ENCODE results near the gene JUNB. TPM values are rescaled to one million over a fixed set of nuclear protein-coding genes. Genes with fewer than 3 reads are reported as not detected.

The JUNB gene
- total RNA-seq, 3 donors from 2014 or later (not counting 1 experiment from before 2014, with no cell fraction given): 781 to 903 (median 859) TPM

DNA sequence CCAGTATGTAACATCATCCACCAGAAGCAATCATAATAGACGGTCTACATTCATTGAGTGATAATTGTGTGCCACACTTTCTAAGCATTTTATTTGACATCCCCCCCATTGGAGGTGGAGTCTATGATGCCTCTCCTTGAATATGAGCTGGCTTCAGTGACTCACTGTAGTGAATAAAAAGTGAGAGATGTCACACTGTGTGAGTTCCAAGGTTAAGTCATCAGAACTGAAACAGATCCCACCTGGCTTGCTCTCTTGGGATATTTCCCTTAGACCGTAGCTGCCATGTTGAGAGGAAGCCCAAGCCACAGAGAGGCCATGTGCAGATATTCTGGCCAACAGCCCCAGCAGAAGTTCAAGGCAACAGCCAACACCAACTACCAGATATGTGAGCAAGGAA is 30.5 kb downstream of the JUNB start:
- no peaks in the 10 kb centered on the region for H3K36me3 ChIP-seq (ENCODE audit: control insufficient read depth, insufficient read depth, low read length)

DNA sequence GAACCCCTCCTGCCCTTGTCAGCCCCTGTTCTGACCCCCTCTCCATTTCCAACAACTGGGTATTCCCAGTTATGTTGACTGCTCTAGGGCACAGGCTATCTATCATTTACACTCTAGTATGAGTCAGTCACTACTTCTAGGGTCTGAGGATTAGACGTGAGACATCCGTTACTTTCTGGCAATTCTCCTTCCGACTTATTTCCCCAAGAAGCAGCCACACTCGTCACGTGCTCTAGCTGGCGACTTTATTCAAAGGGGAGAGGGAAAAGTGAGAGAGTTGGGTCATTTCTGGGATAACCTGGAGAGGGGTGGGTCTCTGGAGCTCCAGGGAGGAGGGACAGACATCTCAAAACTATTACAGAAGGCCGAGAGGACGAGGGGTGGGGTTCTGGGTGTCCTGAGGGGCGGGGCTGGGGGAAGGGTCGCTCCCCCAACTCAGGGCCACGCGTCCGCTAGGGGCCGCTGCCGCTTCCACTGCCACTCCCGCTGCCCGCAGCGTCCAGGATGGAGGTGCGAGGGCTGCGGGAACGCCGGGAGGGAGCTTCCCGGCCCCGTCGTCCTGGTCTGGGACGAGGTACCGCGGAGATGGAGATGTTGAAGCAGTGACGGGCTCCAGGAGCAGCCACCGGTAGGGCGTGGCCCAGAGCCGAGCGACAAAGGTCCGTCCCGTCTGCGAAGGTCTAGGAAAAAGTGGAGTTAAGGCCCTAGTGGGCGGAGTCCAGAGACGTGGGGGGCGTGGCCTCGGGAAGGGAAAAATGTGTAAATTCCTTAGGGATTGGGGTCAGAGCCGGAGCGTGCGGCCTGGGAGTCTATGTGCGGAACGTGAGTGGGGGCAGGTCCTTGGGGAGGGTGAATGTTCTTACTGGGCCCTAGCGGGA is 34.2 kb downstream of the JUNB start:
- DNase-seq: peak in 1 of 2 donors; percentile 41
- peak in 1 of 3 donors; percentile 54 for ATAC-seq
- H3K27me3 ChIP-seq (ENCODE audit: control insufficient read depth, insufficient read depth, low read length): peaks cover 36% of the 10 kb centered on the region
- intact Hi-C loops (cut with micrococcal nuclease): no loop called here
- no peaks in the 10 kb centered on the region for H3K36me3 Mint-ChIP-seq
- H3K4me1 ChIP-seq (ENCODE audit: control insufficient read depth, insufficient read depth, low read length): peaks cover 10% of the 10 kb centered on the region
- H3K4me1 Mint-ChIP-seq: peaks cover 10% of the 10 kb centered on the region in 2 donors
- no peaks in the 10 kb centered on the region for H3K36me3 ChIP-seq (ENCODE audit: control insufficient read depth, insufficient read depth, low read length)
- no peaks in the 10 kb centered on the region for H3K9me3 Mint-ChIP-seq
- no peak overlapping the region for H3K27ac ChIP-seq (ENCODE audit: low read length)
- TF ChIP-seq, protein P1, sequence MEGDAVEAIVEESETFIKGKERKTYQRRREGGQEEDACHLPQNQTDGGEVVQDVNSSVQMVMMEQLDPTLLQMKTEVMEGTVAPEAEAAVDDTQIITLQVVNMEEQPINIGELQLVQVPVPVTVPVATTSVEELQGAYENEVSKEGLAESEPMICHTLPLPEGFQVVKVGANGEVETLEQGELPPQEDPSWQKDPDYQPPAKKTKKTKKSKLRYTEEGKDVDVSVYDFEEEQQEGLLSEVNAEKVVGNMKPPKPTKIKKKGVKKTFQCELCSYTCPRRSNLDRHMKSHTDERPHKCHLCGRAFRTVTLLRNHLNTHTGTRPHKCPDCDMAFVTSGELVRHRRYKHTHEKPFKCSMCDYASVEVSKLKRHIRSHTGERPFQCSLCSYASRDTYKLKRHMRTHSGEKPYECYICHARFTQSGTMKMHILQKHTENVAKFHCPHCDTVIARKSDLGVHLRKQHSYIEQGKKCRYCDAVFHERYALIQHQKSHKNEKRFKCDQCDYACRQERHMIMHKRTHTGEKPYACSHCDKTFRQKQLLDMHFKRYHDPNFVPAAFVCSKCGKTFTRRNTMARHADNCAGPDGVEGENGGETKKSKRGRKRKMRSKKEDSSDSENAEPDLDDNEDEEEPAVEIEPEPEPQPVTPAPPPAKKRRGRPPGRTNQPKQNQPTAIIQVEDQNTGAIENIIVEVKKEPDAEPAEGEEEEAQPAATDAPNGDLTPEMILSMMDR (IDR thresholded peaks at IDR 0.05): peak; percentile 32
- no peak overlapping the region for H3K4me3 ChIP-seq (ENCODE audit: low read length)
- H3K4me3 Mint-ChIP-seq: no peak overlapping the region
- H3K27ac Mint-ChIP-seq: no peak overlapping the region
- no peaks in the 10 kb centered on the region for H3K9me3 ChIP-seq (ENCODE audit: control insufficient read depth, insufficient read depth, low read length)
- H3K27me3 Mint-ChIP-seq (ENCODE audit: low read depth in 2 of 2): peaks cover 29 to 36% of the 10 kb centered on the region in 2 donors
- WGBS (ENCODE audit: insufficient coverage): 14% methylated on average over 44 of the region's 46 CpGs

More for the DNA sequence above, 30.5 kb downstream of the JUNB start:
- Histone ChIP-seq H3K27me3 (ENCODE audit: control insufficient read depth, insufficient read depth, low read length) (peaks cover 17% of the 10 kb centered on the region), H3K9me3 (ENCODE audit: control insufficient read depth, insufficient read depth, low read length) (no peaks in the 10 kb centered on the region), H3K4me1 (ENCODE audit: control insufficient read depth, insufficient read depth, low read length) (peaks cover 10% of the 10 kb centered on the region), H3K4me3 (ENCODE audit: low read length) (no peak overlapping the region), H3K27ac (ENCODE audit: low read length) (no peak overlapping the region)
- ATAC-seq (no peak), DNase-seq (no peak)
- H3K9me3 Mint-ChIP-seq: no peaks in the 10 kb centered on the region
- no peaks in the 10 kb centered on the region for H3K36me3 Mint-ChIP-seq
- peaks cover 15% of the 10 kb centered on the region in 2 donors for H3K27me3 Mint-ChIP-seq (ENCODE audit: low read depth in 2 of 2)
- TF ChIP-seq, protein P1 (IDR thresholded peaks at IDR 0.05): no peak
- peaks cover 10% of the 10 kb centered on the region in 2 donors for H3K4me1 Mint-ChIP-seq
- no peak overlapping the region for H3K4me3 Mint-ChIP-seq
- no peak overlapping the region for H3K27ac Mint-ChIP-seq
- WGBS (ENCODE audit: insufficient coverage): 71% methylated on average over 1 of the region's 2 CpGs
- intact Hi-C loops (cut with micrococcal nuclease): no loop called here

GRCh38 chr19:12828494-12828893 is 37.2 kb downstream of the JUNB start:
- ATAC-seq (peak in 2 of 3 donors; percentile 36 to 44), DNase-seq (peak in 1 of 2 donors; percentile 30)
- Histone ChIP-seq H3K9me3 (ENCODE audit: control insufficient read depth, insufficient read depth, low read length) (no peaks in the 10 kb centered on the region), H3K27me3 (ENCODE audit: control insufficient read depth, insufficient read depth, low read length) (peaks cover 64% of the 10 kb centered on the region), H3K4me1 (ENCODE audit: control insufficient read depth, insufficient read depth, low read length) (peaks cover 25% of the 10 kb centered on the region), H3K36me3 (ENCODE audit: control insufficient read depth, insufficient read depth, low read length) (no peaks in the 10 kb centered on the region), H3K4me3 (ENCODE audit: low read length) (no peak overlapping the region), H3K27ac (ENCODE audit: low read length) (no peak overlapping the region)
- H3K36me3 Mint-ChIP-seq: no peaks in the 10 kb centered on the region
- TF ChIP-seq, protein P1 (IDR thresholded peaks at IDR 0.05): no peak
- 9% methylated on average over 23 of the region's 23 CpGs for WGBS (ENCODE audit: insufficient coverage)
- H3K4me3 Mint-ChIP-seq: no peak overlapping the region
- peaks cover 0 to 2% of the 10 kb centered on the region in 2 donors for H3K9me3 Mint-ChIP-seq
- peaks cover 52 to 58% of the 10 kb centered on the region in 2 donors for H3K27me3 Mint-ChIP-seq (ENCODE audit: low read depth in 2 of 2)
- no peak overlapping the region for H3K27ac Mint-ChIP-seq
- H3K4me1 Mint-ChIP-seq: peaks cover 23 to 30% of the 10 kb centered on the region in 2 donors
- intact Hi-C loops (cut with micrococcal nuclease): no loop called here
